A673 (cell line): ENCODE results near the gene ATP6V1A.

Experiments used
- EZH2 ChIP-seq: fragments of 200-600 bp; sonication (generic); IDR thresholded peaks from 2 replicates; pipeline ENCODE4 v1.6.1; 2017; ENCODE audit warnings: borderline replicate concordance, low read depth, mild to moderate bottlenecking, mixed read lengths, antibody characterized with exemption, low read length; ENCODE audit not compliant: poor library complexity, severe bottlenecking
- TF ChIP-seq, protein P1 (sequence below): fragments of 300-800, 200-600 bp; sonication (generic); conservative IDR thresholded peaks from 2 replicates; pipeline ENCODE4 v1.5.1; 2017; ENCODE audit warnings: low read depth, mild to moderate bottlenecking, antibody characterized with exemption, low read length, moderate library complexity, mixed read lengths

DNA sequence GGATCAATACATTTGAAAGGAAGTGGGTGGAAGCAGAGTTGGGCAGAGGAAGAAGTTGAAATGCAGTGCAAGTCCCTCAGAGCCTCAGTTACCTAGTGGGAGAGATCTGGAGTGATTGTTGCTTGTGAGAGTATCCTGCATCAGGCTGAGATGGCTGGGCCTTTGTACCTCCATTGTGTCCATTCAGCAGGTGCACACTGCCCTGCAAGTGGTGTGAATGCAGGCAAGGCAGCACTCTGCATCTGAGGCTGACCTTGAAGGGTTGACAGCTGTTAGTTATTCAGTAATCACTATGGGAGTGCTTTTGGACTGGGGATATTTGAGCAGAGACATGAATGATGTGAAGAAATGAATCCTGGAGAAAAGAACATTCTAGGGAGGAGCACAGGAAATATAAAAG is 25.2 kb downstream of the ATP6V1A start:
- TF ChIP-seq, protein P1, sequence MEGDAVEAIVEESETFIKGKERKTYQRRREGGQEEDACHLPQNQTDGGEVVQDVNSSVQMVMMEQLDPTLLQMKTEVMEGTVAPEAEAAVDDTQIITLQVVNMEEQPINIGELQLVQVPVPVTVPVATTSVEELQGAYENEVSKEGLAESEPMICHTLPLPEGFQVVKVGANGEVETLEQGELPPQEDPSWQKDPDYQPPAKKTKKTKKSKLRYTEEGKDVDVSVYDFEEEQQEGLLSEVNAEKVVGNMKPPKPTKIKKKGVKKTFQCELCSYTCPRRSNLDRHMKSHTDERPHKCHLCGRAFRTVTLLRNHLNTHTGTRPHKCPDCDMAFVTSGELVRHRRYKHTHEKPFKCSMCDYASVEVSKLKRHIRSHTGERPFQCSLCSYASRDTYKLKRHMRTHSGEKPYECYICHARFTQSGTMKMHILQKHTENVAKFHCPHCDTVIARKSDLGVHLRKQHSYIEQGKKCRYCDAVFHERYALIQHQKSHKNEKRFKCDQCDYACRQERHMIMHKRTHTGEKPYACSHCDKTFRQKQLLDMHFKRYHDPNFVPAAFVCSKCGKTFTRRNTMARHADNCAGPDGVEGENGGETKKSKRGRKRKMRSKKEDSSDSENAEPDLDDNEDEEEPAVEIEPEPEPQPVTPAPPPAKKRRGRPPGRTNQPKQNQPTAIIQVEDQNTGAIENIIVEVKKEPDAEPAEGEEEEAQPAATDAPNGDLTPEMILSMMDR = no peak
- no peak for TF ChIP-seq EZH2
